ENCODE measurements around the gene ATRNL1.

Gene ATRNL1

DNA sequence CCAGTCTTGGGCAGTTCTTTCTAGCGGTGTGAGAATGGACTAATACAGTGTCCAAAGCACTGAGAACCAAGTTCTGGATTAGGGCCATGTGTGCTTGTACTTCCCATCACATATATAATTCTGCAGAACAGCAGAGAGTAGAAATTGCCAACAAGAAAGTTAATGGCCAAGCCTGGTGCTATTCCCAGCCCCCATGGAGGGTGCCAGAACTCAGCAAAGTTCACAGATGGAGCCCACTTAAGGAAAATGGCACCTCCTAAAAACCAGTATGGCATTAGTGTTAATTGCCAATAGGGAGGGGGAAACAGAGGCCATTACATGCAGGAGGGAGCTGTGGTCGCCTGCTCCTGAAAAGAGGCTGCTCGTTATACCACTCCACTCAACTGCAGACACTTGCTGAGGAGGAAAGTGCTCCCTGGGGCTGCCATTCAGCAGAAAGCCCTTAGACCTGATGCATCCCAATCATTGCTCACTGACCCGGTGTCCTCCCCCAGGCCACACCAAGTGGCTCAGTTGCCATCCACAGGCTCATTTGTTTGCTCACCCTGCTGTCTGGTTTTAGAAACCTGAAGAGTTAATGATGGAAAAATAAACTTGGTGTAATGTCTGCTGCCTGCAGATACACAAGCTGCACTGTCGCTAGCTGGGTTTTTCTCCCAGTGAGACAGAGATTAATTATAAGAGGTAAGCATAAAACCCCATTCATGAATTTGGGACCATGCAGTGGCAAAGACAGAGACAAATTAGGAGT is 899.2 kb downstream of the ATRNL1 start:
- no peak for DNase-seq

DNA sequence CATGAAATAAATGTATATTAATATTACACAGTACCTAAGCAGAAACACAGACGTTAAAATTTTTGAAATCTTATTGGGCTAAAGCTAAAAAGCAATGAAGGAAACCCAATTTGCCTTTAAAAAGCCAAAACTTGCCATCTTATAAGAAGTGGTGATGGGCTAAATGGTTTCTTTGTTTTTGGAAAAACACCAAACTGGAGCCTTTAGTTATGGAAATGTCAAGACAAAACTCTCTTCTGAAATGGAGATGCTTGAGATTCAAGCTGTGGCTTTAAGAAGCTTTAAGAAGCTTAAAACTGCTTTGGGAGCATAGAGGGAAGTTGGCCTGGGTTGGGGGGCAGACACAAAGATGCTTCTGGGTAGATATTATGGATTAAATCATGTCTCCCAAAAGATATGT is 902.9 kb downstream of the ATRNL1 start:
- DNase-seq = no peak

- DNase-seq = no peak
Measured at GRCh38 chr10:115998301-115998700, 905.1 kb downstream of the ATRNL1 start.
